Measurements from ENCODE around the gene DAB2. TPM values are rescaled to one million over a fixed set of nuclear protein-coding genes. Genes with fewer than 3 reads are reported as not detected.
A peak's percentile ranks its signal among the peaks of the same experiment; 100 is the strongest.

Gene DAB2
- total and polyA plus RNA-seq, 7 donors, result 4.1 to 37.1 (median 13.5) TPM

GRCh38 chr5:39427229-39427628, 2.4 kb upstream of the DAB2 start:
- no peak for TF ChIP-seq CTCF (IDR thresholded peaks at IDR 0.05)
- Histone ChIP-seq H3K27me3 (ENCODE audit: insufficient read depth in 3 of 3, low read length in 2 of 3) (peaks cover 0 to 12% (median 3%) of the 10 kb centered on the region in 3 donors), H3K36me3 (ENCODE audit: insufficient read depth in 1 of 2, low read depth in 1 of 2) (no peaks in the 10 kb centered on the region), H3K4me3 (no peak overlapping the region), H3K27ac (peak overlapping the region; percentile 14), H3K4me1 (peaks cover 12% of the 10 kb centered on the region), H3K9me3 (no peaks in the 10 kb centered on the region)
- ATAC-seq, result no peak
- no peak for DNase-seq
- WGBS, 3 donors, result 12 to 24% (median 18%) methylated on average over 3 of the region's 3 CpGs
- intact Hi-C loops (cut with DNase I), result no loop called here

- H3K4me1 ChIP-seq, result peaks cover 12% of the 10 kb centered on the region
- intact Hi-C loops (cut with DNase I), result no loop called here
- peak overlapping the region; percentile 14 for H3K27ac ChIP-seq
- ATAC-seq (no peak), DNase-seq (no peak)
- no peak overlapping the region for H3K4me3 ChIP-seq
- no peaks in the 10 kb centered on the region for H3K36me3 ChIP-seq (ENCODE audit: insufficient read depth in 1 of 2, low read depth in 1 of 2)
- peaks cover 0 to 12% (median 3%) of the 10 kb centered on the region in 3 donors for H3K27me3 ChIP-seq (ENCODE audit: insufficient read depth in 3 of 3, low read length in 2 of 3)
- TF ChIP-seq CTCF (IDR thresholded peaks at IDR 0.05), result no peak
- no peaks in the 10 kb centered on the region for H3K9me3 ChIP-seq
- WGBS, 3 donors, result 10 to 14% (median 13%) methylated on average over 3 of the region's 3 CpGs
These were observed 1.9 kb upstream of the DAB2 start for GRCh38 chr5:39426746-39427105.

- TF ChIP-seq CTCF (IDR thresholded peaks at IDR 0.05), result no peak
- Histone ChIP-seq H3K4me1 (peaks cover 15% of the 10 kb centered on the region), H3K27ac (peak overlapping the region; percentile 63), H3K4me3 (peak overlapping the region; percentile 72), H3K9me3 (no peaks in the 10 kb centered on the region), H3K36me3 (ENCODE audit: insufficient read depth in 1 of 2, low read depth in 1 of 2) (no peaks in the 10 kb centered on the region), H3K27me3 (ENCODE audit: insufficient read depth in 3 of 3, low read length in 2 of 3) (peaks cover 0 to 12% (median 3%) of the 10 kb centered on the region in 3 donors)
- DNase-seq (no peak), ATAC-seq (no peak)
- 19 to 36% (median 24%) methylated on average over 7 of the region's 7 CpGs for WGBS, 3 donors
- intact Hi-C loops (cut with DNase I), result no loop called here
These were observed 1.4 kb upstream of the DAB2 start for GRCh38 chr5:39426051-39426745.

GRCh38 chr5:39423331-39423751, 1.4 kb downstream of the DAB2 start:
- H3K27me3 ChIP-seq (ENCODE audit: insufficient read depth in 3 of 3, low read length in 2 of 3), result peaks cover 0 to 8% (median 3%) of the 10 kb centered on the region in 3 donors
- 52 to 63% (median 57%) methylated on average over 2 of the region's 2 CpGs for WGBS, 3 donors
- intact Hi-C loops (cut with DNase I), result loop anchor here in 1 of 2 donors (2.0 to 5.0 kb wide), 2 partner anchors 47 to 124 kb away; no protein-coding TSS in a partner anchor
- ATAC-seq (no peak), DNase-seq (peak in 1 of 2 donors; percentile 30)
- H3K9me3 ChIP-seq, result no peaks in the 10 kb centered on the region
- TF ChIP-seq CTCF (IDR thresholded peaks at IDR 0.05), result no peak
- no peaks in the 10 kb centered on the region for H3K36me3 ChIP-seq (ENCODE audit: insufficient read depth in 1 of 2, low read depth in 1 of 2)
- H3K4me1 ChIP-seq, result peaks cover 18% of the 10 kb centered on the region
- peak overlapping the region; percentile 58 for H3K27ac ChIP-seq
- H3K4me3 ChIP-seq, result peak overlapping the region; percentile 72

Measured in psoas muscle (tissue), 8 donors.